Renal cortex interstitium (tissue), 11 donors: ENCODE data around the gene SH2D3A. TPM values are rescaled to one million over a fixed set of nuclear protein-coding genes. Genes with fewer than 3 reads are reported as not detected.

ENCODE experiments used
- DNase-seq, 11 donors: peaks; one replicate each; pipeline ENCODE4 v3.0.0-alpha.2; 2013; ENCODE audit warnings: low read depth in 9 of 11, low spot score in 4 of 11; ENCODE audit errors: extremely low read depth in 1 of 11
- polyA plus RNA-seq, 3 donors: library from polyadenylated mRNA; unstranded; fragments of 120-200 nt; gene quantifications; one replicate each; pipeline ENCODE4 v1.2.1, GENCODE V29; 2013; ENCODE audit not compliant: insufficient read length in 3 of 3

Gene SH2D3A
- polyA plus RNA-seq, 3 donors, result 4.6 to 14.9 (median 5.5) TPM

DNA sequence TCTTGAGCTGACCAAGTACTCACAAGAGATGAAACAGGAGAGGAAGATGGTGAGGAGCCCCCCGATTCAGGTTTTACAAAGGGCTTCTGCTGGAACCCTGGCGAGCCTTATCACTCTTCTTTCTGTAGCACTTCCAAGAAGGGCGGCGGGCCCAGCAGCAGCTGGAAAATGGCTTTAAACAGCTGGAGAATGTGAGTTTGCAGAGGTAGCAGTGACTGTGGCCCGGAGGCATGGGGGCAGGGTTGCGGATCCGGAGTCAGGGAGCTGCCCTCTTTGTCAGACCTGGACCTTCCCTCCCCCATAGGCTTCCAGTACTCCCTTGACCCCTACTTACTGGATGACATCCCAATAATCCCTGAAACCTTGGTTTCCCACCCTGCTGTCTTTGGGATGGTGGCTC lies 24.2 kb downstream of the SH2D3A start:
- DNase-seq, result no peak

DNA sequence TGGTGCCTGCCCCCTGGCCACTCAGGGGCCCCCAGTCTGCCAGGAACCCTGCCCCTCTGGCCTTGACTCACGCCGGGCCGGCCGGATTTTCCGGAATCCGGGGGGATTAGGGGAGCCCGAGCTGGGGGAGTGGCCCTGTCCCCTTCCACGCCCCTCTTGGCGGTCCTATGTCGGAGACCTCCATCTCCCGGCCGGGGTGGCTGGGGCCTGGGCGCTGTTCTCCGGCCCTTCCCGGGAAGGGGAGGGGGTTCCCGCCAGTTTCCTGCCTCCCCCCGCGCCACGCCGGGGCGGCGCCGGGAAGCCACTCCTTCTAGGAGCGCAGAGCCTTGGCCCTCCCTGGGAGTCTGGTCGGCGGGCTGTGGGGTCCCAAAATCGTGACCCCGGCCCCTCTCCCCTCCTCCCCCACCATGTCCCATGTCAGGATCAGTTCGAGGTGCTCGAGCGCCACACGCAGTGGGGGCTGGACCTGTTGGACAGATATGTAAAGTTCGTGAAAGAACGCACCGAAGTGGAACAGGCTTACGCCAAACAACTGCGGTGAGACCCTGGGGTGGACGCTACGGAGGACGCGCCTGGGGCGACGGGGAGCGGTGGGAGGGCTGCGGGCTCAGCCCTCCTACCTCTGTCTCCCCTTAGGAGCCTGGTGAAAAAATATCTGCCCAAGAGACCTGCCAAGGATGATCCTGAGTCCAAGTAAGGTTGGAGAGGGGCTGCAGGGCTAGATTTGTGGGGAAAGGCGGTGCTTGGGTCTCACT lies 26.5 kb downstream of the SH2D3A start:
- peak in 1 of 11 donors; percentile 45 for DNase-seq

DNA sequence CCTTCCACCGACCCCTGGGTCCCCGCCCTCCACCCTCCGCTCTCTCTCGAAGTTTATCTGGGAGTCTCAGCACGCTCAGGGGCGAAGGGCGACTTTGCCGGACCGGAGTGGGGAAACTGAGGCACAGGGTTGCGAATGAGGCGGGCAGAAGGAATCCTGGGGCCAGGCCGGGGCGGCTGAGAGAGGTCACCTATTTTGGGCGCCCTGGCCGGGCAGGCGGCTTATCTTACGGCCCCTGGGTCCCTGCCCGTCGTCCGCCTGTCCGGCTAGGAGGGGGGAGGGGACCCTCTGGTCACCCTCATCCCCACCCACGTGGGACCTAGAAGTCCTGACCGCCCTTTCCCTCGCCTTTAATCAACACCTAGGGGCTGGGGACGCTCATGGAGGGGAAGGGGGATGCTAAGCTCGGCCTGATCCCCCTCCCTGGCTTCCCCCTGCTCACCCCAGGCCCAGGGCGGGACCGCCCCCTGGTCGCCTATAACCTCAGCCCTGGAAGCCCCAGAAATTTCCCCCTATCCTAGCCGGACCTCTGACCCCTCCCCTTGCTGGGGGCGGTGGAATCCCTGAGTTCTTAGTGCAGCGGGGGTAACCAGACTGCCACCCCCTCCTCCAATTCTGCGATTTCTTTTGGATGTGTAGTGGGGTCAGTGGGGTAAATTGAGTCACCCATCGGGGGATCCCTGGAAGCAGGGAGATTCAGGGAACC lies 27.2 kb downstream of the SH2D3A start:
- no peak for DNase-seq

DNA sequence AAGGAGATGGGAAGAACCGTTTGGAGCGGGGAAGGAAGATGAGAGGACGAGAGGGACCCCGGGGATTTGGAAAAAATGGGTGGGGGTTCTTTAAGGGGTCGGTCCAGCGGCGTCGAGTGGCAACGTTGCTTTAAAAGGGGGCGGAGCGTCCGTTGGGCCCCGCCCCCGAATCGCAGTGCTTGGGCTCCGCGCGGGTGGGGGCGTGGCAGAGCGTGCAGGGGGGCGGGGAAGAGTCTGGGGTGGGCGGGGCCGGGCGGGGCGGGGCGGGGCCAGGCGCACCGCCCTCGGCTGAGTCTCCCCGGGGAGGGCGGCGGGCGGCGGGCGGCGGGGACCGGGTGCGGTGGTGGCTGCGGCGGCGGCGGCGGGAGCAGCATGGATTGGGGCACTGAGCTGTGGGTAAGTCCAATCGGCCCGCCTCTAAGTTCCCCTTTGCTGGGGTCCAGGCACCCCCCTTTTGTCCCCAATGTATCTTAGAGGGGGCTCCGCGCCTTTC lies 27.8 kb downstream of the SH2D3A start, which contains the start of gene TRIP10:
TSS of gene TRIP10 (plus strand) at position 291 of the 493 bp plus-strand sequence. CDS start at position 373, 82 bp downstream.
- DNase-seq, result peak in 5 of 11 donors; percentile 75 to 85 (median 77)

DNA sequence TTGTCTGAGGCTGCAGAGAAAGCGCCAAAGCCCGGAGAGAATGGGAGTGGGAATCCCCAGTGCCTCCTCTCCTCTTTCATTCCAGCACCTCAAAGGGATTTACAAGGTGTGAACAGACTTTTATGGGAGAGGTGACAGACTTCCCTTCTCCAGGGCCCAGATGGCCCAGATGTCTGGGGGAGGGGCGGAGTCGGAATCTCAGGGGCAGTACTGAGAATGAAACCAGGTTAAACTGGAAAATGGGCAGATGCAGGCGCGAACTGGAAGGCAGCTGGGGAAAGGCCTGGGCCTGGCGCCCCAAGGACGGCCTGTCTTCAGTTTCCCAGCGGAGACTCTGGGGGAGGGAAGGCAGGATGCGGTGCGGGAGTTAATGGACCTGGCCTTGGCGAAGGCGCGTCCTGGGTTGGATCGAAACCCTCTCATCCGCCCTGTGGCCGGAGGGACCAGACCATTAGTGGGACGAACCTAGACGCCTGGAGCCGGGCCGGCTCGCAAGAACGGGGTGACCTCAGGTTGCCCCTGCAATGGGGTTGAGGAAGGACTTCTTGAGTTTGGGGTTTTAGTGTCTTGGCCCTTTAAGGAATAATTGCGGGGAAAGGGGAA lies 28.3 kb downstream of the SH2D3A start:
- peak in 1 of 11 donors; percentile 31 for DNase-seq

DNA sequence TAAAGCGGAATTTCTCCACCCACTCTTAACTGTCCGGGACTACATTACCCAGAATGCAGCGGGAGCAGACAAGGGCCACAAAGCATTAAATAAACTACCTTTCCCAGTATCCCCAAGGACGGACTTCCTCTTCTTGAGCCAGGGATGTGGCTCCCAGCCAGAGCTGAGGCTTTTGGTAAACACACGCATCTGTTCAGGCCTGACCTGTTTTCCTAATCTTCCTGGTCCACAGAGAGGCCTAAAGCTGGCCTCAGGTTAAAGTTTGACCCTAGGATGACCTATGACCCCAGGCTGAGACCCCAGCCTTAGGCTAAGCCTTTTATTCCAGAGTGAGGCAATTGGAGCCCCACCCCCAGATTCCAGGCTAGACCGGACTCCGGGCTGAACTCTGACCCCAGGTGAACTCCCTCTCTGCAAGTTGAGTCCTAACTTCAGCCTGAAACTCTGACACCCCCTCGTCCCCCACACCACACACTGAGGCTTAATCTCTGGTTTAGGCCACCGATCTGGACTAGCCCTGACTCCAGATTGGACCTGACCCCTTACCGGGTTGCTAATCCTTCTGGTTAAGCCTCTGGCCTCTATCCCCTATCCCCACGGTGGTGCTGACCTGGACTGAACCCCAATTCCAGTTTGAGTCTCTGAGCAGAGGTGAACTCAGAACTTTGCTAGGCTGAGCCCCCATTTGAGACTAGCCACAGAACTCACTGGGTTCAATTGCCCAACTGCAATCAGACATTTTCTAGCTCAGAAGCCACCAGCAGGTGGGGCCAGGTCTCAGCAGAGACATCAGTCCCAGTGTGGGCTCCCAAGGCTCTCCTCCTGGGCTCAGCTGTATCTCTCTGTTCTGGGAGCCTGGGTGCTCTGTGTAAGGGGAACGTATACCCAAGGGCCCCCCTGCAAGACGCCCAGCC lies 29.1 kb downstream of the SH2D3A start:
- DNase-seq, result peak in 6 of 11 donors; percentile 48 to 74 (median 68)

DNA sequence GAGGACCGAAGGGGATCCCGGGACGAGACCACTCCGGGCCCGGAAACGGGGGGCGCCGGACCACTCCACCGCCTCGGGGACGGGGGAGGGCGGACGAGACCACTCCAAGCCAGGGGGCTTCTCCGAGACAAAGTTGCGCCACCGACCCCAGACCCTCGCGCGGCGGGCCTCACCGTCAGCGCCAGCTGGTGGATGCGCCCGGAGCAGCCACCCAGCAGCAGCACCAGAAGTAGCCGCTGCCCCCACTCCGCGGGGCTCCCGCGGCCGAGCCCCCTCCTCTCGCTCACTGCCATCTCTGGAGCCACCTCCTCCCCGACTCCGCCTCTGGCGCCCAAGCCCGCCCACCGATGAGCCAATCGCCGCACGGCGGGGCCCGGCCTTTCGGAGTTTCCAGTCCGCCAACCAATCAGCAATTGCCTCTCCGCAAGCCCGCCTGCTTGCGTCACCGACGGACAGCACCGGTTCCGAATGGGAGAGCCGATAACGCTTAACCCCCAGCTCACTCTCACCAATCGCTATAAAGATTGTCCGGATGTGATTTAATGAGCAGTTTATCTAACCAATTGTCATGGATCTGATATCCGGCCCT lies 29.9 kb downstream of the SH2D3A start, which contains the start of gene GPR108:
TSS of gene GPR108 (minus strand) at position 297 of the 589 bp plus-strand sequence. CDS start at position 293, 4 bp downstream.
- peak; percentile 98 to 100 (median 100) for DNase-seq

DNA sequence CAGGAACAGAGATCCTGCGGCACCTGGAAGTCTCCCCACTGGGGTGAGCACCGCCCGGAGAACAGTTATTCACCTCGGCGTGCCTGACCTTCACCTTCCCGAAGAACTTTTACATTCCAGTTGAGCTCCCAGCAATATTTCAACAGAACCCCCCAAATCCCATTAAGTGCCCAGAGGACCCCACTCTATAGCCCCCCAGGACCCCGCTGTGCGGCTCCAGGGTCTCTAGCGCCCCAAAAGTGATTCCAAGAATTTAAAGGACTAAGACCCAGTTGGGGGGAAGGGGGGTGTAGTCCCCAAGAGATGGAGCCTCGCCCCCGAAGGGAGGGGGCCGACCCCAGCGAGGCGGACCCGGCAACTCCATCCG lies 30.3 kb downstream of the SH2D3A start:
- DNase-seq, result peak in 1 of 11 donors; percentile 74

DNA sequence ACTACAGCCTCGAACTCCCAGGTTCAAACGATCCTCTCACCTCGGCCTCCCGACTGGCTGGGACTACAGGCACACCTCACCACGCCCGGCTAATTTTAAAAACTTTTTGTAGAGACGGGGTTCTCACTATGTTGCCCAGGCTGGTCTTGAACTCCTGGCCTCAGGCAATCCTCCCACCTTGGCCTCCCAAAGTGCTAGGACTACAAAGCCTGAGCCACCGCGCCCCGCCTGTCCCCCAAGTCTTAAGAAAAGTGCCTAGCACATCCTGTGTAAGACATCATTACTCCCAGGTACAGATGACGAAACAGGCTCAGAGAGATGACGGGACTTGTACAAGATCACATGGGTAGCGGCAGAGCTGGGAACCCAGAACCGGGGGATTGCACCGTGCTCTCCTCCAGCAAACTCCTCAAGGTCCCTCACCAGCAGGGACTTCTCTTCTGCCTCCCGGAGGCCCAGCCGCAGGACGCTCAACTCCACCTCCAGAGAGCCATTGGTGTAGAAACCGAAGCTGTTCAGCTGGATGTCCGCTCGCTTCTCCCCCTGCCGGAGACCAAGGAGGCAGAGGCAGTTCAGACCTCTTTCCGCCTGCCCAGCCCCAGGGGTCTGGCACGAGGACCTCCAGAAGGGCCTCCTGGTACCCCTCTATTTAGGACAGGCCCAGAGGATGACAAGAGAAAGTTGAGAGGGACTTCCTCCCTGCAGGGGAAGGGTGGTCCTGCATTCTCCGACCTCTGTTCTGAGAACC lies 30.9 kb downstream of the SH2D3A start:
- peak in 7 of 11 donors; percentile 39 to 86 (median 72) for DNase-seq

DNA sequence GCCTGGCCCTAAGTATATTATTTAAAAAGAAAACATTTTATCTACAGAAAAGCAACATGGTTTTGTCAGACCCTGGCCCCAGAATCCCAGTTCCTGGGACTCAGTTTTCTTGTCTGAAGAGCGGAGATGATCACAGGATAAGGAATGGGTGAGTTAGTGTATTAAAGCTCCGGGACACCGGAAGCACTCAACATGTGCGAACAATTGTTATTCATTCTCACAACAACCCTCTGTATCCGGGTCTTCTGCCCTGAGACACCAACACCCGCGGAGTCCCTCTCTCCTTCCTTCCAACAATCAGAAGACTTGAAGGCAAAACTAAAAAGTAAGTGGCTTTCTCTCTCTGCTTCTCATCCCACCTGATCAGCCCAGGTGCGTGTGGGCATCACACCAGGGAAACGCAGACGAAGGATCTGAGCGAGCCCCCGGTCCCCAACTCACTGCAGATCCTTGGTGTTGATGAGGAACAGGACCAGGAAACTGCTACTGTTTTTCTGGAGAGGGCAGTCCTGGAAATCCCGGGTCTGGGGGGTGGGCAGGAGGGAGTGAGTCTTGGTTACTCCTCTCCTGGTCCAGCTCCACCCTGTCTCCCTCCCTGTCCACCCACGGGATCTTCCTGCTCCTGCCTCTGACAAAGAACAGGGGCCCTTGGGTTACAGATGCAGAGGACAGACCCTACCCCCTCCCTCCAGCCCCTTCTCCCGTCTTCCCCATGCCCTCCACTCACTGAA lies 31.9 kb downstream of the SH2D3A start:
- DNase-seq, result no peak

DNA sequence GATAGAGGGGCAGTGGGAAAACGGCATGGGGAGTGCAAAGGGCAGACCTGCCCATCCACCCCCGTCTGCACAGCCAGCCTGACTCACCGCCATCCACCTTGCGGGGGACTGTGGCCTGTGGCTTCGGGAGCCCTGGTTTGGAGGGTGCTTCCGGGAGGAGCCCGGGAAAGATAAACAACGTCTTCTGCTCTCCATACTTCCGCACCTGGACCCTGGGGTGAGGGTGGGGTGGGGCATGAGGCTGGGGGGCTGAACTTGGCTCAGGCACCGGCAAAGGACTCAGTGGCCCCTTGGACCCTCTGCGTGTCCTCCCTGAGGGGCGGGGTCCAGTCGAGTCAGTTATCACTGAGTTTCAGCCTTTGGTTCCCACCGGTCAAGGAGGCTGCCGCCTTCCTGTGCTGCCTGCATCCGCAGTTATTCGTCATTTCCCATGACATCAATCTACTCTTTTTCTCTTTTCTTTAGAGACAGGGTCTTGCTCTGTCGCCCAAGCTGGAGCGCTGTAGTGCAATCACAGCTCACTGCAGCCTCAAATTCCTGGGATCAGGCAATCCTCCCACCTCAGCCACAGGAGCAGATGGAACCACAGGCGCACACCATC lies 33.0 kb downstream of the SH2D3A start:
- DNase-seq, result no peak

DNA sequence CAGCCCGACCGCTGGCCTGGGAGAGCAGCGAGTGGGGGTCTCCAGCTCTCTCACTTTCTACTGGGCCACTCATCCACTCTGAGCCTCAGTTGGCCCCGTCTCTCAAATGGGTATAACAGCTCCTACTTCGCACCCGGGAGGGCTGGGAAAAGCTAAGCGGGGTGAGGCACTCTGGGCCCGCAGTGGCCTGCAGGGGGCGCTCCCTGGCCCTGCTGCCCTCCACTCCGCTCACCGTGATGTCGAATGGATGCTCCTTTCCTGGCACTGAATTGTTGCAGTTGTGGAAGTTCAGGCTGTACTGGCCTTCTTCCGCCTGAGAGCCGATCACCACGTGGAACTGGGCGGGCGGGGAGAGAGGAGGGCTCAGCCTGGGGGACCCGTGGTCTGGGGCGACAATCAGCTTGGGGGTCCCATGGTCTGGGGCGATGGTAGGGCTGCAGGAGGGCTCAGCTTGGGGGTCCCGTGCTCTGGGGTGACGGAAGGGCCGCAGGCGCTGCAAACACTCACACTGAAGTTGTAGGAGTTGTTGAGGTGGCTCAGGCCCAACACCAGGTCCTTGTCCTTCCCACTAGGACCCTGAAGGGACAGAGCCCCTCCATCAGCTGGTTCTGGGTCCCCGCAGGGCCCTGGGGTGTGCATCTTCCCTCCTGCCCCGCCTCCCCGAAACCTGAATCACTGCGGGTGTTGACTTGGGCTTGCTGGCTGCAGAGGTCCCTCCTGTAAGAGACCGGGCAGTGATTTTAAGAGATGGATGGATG lies 33.7 kb downstream of the SH2D3A start:
- no peak for DNase-seq

DNA sequence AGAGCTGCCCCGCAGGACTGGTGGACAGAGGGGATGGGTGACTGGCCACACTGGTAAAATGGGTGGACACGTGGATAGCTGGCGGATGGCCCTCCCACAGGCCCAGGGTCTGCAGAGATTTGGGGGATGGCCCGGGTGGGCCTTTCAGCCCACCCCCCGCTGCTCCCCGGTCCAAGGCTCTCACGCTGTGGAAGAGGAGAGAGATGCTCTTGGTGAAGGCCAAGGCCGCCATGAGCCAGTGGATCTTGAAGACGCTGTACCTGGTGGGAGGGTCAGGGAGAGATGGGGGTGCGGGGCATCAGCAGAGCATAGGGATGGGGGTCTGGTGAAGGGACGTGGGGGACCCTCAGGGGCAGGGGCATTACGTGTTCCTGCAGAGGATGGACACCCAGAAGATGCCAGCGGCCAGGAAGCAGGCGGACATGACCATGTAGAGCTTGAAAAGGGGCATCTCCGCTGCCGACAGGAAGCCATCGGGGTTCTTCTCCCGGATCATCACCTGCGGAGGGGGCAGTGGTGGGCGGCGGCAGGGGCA lies 34.4 kb downstream of the SH2D3A start:
- no peak for DNase-seq

DNA sequence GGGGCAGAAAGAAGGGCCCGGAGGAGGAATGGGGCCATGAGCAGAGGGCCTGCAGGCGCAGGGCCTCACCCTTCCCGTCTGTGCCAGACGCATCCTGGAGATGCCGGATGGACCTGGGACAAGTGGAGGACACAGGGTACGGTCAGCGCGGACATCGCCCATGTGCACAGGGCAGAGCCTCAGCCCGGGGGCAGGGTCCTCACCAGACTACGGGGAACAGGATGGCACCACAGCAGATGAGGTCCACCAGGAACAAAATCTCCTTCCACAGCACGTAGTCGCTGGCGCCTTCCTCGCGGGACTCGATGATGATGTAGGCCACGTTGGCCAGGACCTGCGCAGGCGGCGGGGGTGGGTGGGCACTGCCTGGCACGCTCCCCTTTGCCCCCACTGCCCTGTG lies 35.4 kb downstream of the SH2D3A start:
- DNase-seq, result no peak

DNA sequence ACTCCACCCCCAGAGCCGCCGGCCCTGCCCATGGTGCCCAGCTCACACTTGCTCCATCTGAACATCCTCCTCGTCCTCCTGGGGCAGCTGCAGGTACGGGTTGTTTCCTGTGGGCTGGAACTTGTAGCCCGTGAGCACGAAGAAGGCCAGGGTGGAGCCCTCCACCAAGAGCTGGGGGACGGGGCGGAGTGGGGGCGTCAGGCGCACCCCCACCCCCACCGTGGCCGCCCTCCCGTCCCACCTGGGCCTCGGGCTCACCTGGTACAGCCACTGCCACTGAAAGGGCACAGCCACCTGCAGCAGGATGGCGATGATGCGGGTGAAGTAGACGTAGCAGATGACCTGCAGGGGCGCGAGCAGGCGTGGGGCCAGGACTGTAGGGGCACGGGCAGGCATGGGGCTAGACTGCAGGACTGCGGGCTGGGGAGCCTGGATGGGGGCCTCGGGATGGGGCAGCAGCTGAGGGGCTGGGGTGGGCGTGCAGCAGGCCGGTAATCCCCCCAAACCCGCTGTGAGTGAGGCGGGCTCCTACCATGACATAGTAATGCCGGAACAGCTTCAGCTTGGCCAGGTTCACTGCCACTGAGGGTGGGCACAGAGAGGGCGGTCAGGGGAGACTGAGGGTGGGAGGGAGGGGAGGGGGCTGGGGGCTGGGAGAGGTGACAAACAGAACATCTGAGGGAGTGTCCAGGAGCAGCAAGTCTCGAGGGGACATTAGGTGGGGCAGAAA lies 36.1 kb downstream of the SH2D3A start:
- DNase-seq, result no peak
